Midbrain (tissue), 1 donor: ENCODE measurements around the gene TBC1D3L.
"Not testable (repeated sequence)": the region's sequence is repeated elsewhere in the genome, so short reads cannot be mapped to it uniquely, and the experiment has no call there.

Experiments
- DNase-seq: peaks from one replicate; lab custom pipeline; 2025; lab: John Stamatoyannopoulos, UW

The TBC1D3L gene

DNA sequence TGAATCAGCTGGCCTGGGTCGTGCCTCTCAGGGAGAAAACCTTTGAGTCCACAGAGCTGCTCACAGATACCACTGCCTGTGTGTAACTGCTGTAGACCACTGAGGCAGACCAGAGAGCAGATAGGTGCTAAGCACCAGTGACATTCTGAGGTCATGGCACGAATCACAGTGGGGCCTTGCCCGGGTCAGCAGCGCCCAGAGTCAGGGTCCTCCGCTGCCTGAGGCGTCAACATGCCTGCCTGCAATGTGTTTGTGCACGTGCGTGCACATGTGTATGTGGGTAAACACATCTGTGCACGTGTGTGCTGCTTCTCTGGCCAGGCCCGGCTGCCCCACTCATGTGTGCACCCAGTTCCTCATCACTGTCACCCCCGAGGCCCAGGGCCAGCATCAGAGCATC, at the start of gene TBC1D3L:
Gene TBC1D3L (minus strand): TSS at position 101 of the 400 bp plus-strand sequence. CDS start 1,540 bp downstream, outside the sequence.
- not testable (repeated sequence) for DNase-seq

DNA sequence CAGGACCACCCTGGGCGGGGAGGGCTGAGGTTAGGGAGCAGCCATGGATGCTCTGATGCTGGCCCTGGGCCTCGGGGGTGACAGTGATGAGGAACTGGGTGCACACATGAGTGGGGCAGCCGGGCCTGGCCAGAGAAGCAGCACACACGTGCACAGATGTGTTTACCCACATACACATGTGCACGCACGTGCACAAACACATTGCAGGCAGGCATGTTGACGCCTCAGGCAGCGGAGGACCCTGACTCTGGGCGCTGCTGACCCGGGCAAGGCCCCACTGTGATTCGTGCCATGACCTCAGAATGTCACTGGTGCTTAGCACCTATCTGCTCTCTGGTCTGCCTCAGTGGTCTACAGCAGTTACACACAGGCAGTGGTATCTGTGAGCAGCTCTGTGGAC, 14.8 kb upstream of the TBC1D3L start, which contains the start of gene TBC1D3D:
Gene TBC1D3D (plus strand): TSS at position 301 of the 400 bp plus-strand sequence. CDS start 1,585 bp downstream, outside the sequence.
- not testable (repeated sequence) for DNase-seq
